ENCODE measurements around the gene ZNF777. TPM values are rescaled to one million over a fixed set of nuclear protein-coding genes. Genes with fewer than 3 reads are reported as not detected.

The ZNF777 gene
- total RNA-seq, 1 experiment from 2014 or later, result 12.0 TPM

DNA sequence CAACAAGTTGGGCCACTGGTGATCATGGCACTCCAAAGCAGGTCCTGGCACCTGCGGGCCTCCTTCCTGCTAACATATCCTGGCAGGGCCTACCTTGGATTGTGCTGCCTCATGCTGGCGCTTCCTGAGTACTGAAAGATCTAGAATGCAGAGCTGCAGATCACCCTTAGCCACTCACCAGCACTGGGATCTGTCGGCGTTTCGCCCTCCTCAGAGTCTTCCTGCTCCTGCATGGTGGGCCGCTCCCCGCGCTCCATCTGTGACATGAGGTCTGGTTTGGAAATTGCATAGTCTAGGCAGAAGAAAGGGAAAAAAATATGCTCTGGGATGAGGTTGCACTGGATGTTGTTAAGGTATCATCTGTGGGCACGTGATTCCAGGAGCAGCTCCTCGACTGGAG, 10.0 kb downstream of the ZNF777 start:
- no peaks in the 10 kb centered on the region for H3K4me1 Mint-ChIP-seq
- TF ChIP-seq ATF1 (CRISPR knock-in tag; IDR thresholded peaks at IDR 0.05) (no peak), KAT7 (CRISPR knock-in tag; IDR thresholded peaks at IDR 0.05; ENCODE audit: borderline replicate concordance) (no peak)
- TF ChIP-seq, protein P1, sequence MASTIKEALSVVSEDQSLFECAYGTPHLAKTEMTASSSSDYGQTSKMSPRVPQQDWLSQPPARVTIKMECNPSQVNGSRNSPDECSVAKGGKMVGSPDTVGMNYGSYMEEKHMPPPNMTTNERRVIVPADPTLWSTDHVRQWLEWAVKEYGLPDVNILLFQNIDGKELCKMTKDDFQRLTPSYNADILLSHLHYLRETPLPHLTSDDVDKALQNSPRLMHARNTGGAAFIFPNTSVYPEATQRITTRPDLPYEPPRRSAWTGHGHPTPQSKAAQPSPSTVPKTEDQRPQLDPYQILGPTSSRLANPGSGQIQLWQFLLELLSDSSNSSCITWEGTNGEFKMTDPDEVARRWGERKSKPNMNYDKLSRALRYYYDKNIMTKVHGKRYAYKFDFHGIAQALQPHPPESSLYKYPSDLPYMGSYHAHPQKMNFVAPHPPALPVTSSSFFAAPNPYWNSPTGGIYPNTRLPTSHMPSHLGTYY (CRISPR knock-in tag; IDR thresholded peaks at IDR 0.05), result no peak
- ChIA-PET CTCF (interaction anchor here (0.7 to 0.8 kb wide), 2 partner anchors 29 to 166 kb away, joined by 3 read pairs; no protein-coding TSS in a partner anchor), POLR2A (no interaction called here)
- no peaks in the 10 kb centered on the region for H3K9me3 Mint-ChIP-seq
- DNase-seq (ENCODE audit: low spot score) (no peak), ATAC-seq (no peak)
- peaks cover 31% of the 10 kb centered on the region for H3K36me3 Mint-ChIP-seq
- H3K27me3 Mint-ChIP-seq (ENCODE audit: low read depth), result no peaks in the 10 kb centered on the region
- no peak overlapping the region for H3K27ac Mint-ChIP-seq
- no peak overlapping the region for H3K4me3 Mint-ChIP-seq

DNA sequence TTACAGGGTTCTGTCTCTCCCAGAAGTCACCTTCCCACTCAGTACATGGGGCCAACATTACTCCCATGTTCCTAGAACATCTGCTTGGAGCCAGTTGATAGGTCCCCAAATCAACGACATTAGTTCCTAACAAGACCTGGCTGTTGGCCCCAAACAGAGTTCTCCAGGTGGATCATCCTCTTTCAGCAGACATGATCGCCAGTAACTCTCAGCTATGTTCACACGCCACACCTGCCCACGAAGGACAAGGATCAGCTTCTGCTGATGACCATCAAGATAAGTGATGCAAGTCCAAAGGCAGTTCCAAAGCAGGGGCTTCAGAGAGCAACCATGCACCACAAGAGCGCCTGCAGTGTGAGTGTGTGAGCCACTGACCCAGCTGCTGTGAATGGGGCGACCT, 11.0 kb downstream of the ZNF777 start:
- DNase-seq (ENCODE audit: low spot score), result no peak
- TF ChIP-seq ZBTB21 (CRISPR knock-in tag; IDR thresholded peaks at IDR 0.05; ENCODE audit: borderline replicate concordance) (no peak), ZNF121 (CRISPR knock-in tag; IDR thresholded peaks at IDR 0.05) (no peak), CREM (CRISPR knock-in tag; IDR thresholded peaks at IDR 0.05) (no peak), FOXP1 (CRISPR knock-in tag; IDR thresholded peaks at IDR 0.05; ENCODE audit: borderline replicate concordance) (no peak), FOXJ3 (CRISPR knock-in tag; IDR thresholded peaks at IDR 0.05; ENCODE audit: borderline replicate concordance) (no peak), SP1 (CRISPR knock-in tag; conservative IDR thresholded peaks at IDR 0.05) (no peak), PRRX2 (CRISPR knock-in tag; IDR thresholded peaks at IDR 0.05) (no peak), SMAD3 (CRISPR knock-in tag; IDR thresholded peaks at IDR 0.05; ENCODE audit: borderline replicate concordance) (no peak), MYBL2 (CRISPR knock-in tag; IDR thresholded peaks at IDR 0.05) (no peak), ZNF396 (CRISPR knock-in tag; IDR thresholded peaks at IDR 0.05; ENCODE audit: borderline replicate concordance) (no peak)
- TF ChIP-seq, protein P2, sequence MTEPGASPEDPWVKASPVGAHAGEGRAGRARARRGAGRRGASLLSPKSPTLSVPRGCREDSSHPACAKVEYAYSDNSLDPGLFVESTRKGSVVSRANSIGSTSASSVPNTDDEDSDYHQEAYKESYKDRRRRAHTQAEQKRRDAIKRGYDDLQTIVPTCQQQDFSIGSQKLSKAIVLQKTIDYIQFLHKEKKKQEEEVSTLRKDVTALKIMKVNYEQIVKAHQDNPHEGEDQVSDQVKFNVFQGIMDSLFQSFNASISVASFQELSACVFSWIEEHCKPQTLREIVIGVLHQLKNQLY (CRISPR knock-in tag; IDR thresholded peaks at IDR 0.05), result no peak
- TF ChIP-seq, protein P3, sequence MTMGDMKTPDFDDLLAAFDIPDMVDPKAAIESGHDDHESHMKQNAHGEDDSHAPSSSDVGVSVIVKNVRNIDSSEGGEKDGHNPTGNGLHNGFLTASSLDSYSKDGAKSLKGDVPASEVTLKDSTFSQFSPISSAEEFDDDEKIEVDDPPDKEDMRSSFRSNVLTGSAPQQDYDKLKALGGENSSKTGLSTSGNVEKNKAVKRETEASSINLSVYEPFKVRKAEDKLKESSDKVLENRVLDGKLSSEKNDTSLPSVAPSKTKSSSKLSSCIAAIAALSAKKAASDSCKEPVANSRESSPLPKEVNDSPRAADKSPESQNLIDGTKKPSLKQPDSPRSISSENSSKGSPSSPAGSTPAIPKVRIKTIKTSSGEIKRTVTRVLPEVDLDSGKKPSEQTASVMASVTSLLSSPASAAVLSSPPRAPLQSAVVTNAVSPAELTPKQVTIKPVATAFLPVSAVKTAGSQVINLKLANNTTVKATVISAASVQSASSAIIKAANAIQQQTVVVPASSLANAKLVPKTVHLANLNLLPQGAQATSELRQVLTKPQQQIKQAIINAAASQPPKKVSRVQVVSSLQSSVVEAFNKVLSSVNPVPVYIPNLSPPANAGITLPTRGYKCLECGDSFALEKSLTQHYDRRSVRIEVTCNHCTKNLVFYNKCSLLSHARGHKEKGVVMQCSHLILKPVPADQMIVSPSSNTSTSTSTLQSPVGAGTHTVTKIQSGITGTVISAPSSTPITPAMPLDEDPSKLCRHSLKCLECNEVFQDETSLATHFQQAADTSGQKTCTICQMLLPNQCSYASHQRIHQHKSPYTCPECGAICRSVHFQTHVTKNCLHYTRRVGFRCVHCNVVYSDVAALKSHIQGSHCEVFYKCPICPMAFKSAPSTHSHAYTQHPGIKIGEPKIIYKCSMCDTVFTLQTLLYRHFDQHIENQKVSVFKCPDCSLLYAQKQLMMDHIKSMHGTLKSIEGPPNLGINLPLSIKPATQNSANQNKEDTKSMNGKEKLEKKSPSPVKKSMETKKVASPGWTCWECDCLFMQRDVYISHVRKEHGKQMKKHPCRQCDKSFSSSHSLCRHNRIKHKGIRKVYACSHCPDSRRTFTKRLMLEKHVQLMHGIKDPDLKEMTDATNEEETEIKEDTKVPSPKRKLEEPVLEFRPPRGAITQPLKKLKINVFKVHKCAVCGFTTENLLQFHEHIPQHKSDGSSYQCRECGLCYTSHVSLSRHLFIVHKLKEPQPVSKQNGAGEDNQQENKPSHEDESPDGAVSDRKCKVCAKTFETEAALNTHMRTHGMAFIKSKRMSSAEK (CRISPR knock-in tag; IDR thresholded peaks at IDR 0.05; ENCODE audit: borderline replicate concordance), result no peak
- TF ChIP-seq, protein P4, sequence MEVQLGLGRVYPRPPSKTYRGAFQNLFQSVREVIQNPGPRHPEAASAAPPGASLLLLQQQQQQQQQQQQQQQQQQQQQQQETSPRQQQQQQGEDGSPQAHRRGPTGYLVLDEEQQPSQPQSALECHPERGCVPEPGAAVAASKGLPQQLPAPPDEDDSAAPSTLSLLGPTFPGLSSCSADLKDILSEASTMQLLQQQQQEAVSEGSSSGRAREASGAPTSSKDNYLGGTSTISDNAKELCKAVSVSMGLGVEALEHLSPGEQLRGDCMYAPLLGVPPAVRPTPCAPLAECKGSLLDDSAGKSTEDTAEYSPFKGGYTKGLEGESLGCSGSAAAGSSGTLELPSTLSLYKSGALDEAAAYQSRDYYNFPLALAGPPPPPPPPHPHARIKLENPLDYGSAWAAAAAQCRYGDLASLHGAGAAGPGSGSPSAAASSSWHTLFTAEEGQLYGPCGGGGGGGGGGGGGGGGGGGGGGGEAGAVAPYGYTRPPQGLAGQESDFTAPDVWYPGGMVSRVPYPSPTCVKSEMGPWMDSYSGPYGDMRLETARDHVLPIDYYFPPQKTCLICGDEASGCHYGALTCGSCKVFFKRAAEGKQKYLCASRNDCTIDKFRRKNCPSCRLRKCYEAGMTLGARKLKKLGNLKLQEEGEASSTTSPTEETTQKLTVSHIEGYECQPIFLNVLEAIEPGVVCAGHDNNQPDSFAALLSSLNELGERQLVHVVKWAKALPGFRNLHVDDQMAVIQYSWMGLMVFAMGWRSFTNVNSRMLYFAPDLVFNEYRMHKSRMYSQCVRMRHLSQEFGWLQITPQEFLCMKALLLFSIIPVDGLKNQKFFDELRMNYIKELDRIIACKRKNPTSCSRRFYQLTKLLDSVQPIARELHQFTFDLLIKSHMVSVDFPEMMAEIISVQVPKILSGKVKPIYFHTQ (CRISPR knock-in tag; IDR thresholded peaks at IDR 0.05), result no peak
- TF ChIP-seq, protein P5, sequence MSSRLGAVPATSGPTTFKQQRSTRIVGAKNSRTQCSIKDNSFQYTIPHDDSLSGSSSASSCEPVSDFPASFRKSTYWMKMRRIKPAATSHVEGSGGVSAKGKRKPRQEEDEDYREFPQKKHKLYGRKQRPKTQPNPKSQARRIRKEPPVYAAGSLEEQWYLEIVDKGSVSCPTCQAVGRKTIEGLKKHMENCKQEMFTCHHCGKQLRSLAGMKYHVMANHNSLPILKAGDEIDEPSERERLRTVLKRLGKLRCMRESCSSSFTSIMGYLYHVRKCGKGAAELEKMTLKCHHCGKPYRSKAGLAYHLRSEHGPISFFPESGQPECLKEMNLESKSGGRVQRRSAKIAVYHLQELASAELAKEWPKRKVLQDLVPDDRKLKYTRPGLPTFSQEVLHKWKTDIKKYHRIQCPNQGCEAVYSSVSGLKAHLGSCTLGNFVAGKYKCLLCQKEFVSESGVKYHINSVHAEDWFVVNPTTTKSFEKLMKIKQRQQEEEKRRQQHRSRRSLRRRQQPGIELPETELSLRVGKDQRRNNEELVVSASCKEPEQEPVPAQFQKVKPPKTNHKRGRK (CRISPR knock-in tag; IDR thresholded peaks at IDR 0.05; ENCODE audit: borderline replicate concordance), result no peak
- TF ChIP-seq, protein P6, sequence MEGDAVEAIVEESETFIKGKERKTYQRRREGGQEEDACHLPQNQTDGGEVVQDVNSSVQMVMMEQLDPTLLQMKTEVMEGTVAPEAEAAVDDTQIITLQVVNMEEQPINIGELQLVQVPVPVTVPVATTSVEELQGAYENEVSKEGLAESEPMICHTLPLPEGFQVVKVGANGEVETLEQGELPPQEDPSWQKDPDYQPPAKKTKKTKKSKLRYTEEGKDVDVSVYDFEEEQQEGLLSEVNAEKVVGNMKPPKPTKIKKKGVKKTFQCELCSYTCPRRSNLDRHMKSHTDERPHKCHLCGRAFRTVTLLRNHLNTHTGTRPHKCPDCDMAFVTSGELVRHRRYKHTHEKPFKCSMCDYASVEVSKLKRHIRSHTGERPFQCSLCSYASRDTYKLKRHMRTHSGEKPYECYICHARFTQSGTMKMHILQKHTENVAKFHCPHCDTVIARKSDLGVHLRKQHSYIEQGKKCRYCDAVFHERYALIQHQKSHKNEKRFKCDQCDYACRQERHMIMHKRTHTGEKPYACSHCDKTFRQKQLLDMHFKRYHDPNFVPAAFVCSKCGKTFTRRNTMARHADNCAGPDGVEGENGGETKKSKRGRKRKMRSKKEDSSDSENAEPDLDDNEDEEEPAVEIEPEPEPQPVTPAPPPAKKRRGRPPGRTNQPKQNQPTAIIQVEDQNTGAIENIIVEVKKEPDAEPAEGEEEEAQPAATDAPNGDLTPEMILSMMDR (IDR thresholded peaks at IDR 0.05), result no peak
- TF ChIP-seq, protein P7, sequence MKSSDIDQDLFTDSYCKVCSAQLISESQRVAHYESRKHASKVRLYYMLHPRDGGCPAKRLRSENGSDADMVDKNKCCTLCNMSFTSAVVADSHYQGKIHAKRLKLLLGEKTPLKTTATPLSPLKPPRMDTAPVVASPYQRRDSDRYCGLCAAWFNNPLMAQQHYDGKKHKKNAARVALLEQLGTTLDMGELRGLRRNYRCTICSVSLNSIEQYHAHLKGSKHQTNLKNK (CRISPR knock-in tag; IDR thresholded peaks at IDR 0.05), result no peak
- H3K27me3 Mint-ChIP-seq (ENCODE audit: low read depth), result no peaks in the 10 kb centered on the region
- H3K27ac Mint-ChIP-seq, result no peak overlapping the region
- ChIA-PET POLR2A (no interaction called here), CTCF (no interaction called here)
- no peak overlapping the region for H3K4me3 Mint-ChIP-seq
- no peak for ATAC-seq
- no peaks in the 10 kb centered on the region for H3K4me1 Mint-ChIP-seq
- H3K36me3 Mint-ChIP-seq, result peaks cover 27% of the 10 kb centered on the region
- H3K9me3 Mint-ChIP-seq, result no peaks in the 10 kb centered on the region

All from WTC11 (cell line).